Eye (tissue), 1 donor: ENCODE data around the gene KCNIP4.
"Not testable (repeated sequence)": the region's sequence is repeated elsewhere in the genome, so short reads cannot be mapped to it uniquely, and the experiment has no call there.

Experiments
- DNase-seq: peaks from one replicate; pipeline ENCODE4 v3.0.0-alpha.2; 2015

The KCNIP4 gene

GRCh38 chr4:21451032-21451431 is 497.5 kb downstream of the KCNIP4 start:
- DNase-seq = no peak

GRCh38 chr4:21450331-21450730 is 498.2 kb downstream of the KCNIP4 start:
- DNase-seq = no peak

- DNase-seq = no peak
Measured at GRCh38 chr4:21447301-21448054, 501.1 kb downstream of the KCNIP4 start.

DNA sequence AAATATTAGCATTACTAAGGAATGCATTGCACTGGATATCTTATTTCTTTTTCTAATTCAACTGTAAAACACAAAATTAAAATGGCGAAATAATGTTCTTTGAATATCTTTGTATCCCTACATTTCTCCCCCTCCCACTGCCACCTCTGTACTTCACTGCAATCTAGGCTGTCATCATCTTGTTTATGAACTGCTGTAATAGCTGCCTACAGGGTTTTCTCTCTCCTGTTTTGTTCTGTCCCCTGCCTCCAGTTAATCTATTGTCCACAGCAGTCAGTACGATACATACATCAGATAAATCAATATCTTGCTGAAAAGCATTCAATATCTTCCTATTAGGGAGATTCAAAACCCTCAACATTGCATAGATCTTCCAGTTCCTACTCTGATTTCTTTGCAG is 528.4 kb downstream of the KCNIP4 start:
- no peak for DNase-seq

DNA sequence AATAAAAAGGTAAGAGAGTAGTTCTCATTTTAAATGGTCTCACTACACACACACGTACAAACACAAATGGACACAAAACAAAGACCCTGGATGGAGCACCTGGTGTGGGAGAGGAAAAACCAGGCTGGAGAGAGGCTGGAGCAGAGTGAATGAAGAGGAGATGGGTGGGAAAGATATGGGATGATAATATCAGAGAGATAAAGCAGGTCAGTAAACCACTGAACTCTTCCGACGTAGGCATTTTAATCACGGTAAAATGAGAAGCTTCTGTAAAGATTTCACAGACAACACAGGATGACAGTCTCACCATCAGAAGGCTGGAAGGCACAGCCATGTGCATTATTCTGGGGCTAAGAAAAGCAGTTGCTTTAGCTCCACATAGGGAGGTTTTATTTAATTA is 532.8 kb downstream of the KCNIP4 start:
- no peak for DNase-seq

DNA sequence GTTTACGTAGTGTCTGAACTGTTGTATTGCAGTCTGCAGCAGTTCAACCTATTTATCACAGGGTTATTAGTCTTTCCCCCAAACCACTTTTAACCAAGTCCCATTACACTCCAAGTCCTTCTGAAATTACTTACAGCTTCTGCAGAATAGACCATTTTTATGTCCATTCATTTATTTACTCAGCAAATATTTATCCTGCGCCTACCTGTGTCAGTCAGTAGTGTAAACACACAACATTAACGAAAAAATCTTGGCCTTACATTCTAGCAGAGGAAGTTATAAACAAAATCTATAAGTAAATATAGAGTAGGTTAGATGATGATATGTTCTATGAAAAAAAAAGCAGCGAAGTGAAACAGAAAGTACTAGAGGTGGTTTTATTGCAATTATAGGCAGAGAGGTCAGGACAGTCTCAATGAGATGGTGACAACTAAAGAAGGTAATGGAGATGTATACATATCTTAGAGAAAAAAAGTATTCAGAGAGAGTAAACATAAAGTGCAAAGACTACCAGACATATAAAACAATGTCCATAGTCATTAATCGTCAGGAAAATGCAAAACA is 534.7 kb downstream of the KCNIP4 start:
- DNase-seq = no peak

GRCh38 chr4:21411086-21411485 is 537.5 kb downstream of the KCNIP4 start:
- DNase-seq = no peak

DNA sequence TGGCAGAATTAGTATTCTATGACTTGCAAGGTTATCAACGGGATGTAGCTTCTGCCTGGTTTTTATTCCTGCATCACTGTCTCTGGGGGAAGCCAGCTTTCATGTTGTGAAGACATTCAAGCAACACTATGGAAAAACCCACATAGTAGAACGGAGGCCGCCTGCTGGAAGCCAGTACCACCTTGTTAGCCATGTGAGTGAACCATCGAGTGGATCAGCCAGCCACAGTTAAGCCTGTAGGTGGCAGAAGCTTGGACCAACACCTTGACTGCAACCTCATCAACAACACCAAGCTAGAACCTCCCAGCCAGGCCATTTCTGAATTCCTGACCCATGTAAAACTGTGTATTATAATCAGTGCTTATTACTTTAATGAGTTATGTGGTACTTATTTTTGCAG is 538.2 kb downstream of the KCNIP4 start:
- DNase-seq = no peak

GRCh38 chr4:21387683-21388082 is 560.9 kb downstream of the KCNIP4 start:
- DNase-seq = no peak

DNA sequence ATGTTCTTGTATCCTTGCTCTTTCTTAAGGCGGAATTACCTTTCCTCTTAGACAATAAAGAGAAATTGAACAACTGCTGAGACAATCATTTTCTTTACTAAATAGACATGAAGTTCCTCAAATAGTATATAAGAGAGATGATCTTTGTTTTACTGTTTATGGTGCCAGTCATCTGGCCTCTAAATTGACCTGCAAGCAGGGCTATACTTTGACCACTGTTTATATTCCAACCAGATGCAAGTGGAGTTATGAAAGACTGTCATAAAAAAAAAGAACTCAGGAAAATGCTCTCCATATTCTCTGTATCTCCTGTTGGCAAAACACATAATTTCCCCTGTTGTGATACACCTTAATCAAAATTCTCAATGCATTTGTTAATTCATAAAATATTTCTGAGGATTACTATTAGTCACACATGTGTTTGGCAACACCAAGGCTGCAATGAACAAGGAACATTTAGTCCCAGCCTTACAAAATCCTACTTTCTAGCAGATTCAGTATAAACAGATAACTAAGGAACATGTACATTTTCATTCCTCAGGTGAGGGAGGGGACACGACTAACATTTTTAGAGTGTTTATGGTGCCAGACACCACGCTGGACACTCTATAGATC is 562.3 kb downstream of the KCNIP4 start:
- DNase-seq = no peak

GRCh38 chr4:21385706-21386105 is 562.9 kb downstream of the KCNIP4 start:
- DNase-seq = no peak

DNA sequence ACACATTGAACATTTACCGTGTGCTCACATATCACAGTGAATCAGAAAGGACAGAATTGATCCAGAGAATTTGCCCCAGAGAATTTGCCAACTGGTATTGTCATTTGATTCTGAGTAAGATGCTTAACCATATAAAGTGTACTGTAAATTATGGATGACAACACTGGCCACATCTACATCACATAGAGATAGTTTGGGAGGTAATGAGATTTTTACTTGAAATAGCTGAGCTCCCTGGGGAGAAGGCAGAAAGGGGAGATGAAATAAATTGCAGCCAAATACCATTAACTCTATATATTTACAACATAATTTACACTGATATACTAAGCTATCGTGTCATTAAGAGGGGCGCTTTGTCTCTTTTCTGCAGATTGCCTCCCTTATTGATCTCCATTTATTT is 564.0 kb downstream of the KCNIP4 start:
- DNase-seq = peak; percentile 65

DNA sequence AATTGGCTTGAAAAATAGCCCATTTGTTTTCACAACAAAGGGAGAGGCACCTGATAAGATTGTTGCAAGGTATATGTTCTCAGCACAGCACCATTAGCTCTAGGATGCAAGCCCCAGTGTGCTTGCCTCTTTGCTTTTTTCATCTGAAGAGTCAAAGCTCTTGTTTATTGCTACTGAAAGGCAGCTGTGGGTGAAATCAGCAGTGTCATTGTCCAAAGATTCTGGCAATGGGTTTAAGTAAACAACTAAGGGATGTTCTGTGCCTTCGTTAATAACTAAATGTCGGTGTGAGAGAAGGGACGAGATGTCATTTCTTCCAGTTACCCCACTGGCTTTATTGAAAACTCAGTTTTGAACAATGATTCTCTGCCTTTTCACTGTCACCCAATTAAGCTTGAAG is 567.7 kb downstream of the KCNIP4 start:
- DNase-seq = no peak

- DNase-seq = no peak
Measured at GRCh38 chr4:21377046-21377445, 571.5 kb downstream of the KCNIP4 start.

- no peak for DNase-seq
Measured at GRCh38 chr4:21376176-21376575, 572.4 kb downstream of the KCNIP4 start.

DNA sequence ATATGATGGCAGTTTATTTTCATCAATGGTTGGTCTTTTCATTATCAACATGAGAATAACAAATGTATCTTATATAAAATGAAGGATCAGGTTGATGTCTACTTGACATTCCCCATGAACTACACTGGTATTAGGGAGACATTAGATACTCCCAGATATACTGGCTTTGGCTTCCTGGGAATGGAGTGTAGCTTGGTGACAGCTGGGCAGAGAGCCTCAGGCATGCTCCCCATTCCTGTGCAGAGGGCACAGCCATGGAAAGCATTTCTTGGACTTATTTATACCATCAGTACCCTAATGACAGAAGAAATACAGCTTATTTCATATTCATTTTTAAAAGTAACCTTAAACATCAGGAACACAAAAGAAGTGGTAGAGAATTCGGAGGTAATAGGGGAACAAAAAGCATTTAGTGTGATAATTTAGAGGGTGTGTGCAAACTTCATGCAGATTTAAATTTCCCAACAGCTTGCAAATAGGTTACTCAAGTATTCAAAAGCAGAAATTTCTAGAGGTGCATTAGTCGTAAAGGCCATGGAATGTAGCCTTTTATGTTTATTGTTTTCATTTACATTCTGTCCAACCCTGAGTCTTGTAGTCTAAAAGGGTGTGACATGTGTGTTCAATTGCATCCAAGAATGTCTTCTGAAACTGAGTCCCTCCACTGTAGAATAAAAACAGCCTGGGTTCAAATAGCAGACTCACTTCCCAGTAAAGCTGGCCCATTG is 573.8 kb downstream of the KCNIP4 start:
- no peak for DNase-seq

DNA sequence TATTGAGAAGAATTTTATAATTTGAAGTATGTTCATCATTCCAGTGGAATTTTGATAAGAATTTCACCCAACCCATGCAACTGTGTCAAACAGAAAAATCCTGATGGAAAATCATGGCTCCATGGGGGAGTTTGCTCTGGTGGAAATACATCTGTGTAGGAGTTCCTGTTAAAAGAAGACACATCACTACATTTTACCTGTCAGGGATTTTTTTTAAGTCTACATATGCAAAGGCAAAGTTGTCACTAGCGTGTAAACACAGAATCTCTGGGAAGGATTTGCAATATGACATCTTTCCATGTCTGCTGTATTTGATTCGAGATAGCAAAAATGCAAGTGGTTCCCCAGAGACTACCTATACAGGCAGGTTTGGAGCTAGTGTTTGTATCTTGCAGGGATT is 581.0 kb downstream of the KCNIP4 start:
- DNase-seq = no peak

- DNase-seq = no peak
Measured at GRCh38 chr4:21366840-21367239, 581.7 kb downstream of the KCNIP4 start.

DNA sequence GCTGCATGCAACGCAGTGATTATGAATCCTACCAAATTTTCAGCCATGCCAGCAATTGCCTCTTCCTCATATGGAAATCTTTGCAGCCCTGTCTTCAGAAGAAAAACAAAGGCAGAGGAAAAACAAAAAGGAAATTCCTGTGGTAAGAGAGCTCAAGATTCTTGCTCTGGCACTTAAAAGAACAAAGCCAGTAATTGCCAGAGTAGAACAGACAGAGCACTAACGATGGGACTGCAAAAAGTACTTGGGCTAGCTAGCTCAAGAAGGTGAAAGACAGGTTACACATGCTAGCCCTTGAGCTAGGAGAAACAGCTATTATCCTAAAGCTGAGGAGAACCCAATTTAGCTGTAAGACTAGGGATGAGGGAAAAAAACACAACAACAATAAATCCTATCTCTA is 582.3 kb downstream of the KCNIP4 start:
- no peak for DNase-seq

- DNase-seq = no peak
Measured at GRCh38 chr4:21363701-21364100, 584.9 kb downstream of the KCNIP4 start.

- not testable (repeated sequence) for DNase-seq
Measured at GRCh38 chr4:21352354-21352753, 596.2 kb downstream of the KCNIP4 start.

- no peak for DNase-seq
Measured at GRCh38 chr4:21347142-21347541, 601.4 kb downstream of the KCNIP4 start.

DNA sequence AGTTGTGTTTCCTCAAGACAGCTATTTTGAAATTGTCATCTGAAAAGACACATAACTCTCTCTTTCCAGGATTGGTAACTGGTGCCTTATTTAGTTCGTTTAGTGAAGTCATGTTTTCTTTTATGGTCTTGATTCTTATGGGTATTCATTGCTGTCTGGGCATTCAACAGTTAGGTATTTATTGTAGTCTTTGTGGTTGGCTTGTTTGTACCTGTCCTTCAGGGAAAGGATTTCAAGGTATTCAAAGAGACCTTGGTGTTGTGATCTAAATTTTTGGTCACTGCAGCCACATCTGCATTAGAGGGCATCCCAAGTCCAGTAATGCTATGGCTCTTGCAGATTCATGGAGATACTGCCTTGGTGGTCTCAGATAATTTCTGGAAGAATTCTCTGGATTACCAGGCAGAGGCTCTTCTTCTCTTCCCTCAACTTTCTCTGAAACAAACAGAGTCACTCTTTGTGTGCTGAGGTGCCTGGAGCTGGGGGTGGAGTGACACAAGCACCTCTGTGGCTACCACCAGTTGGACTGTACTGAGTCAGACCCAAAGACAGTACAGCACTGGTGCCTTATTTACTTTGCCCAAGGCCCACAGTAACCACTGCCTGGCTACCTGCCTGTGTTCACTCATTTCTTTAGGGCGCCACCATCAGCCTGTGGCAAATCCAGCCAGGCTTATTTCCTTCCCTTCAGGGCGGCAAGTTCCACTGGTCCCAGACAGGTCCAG is 620.4 kb downstream of the KCNIP4 start:
- no peak for DNase-seq
